NCI-H510A (cell line): Measurements from ENCODE around the gene UBTD1.
"Not testable (repeated sequence)": the region's sequence is repeated elsewhere in the genome, so short reads cannot be mapped to it uniquely, and the experiment has no call there.

Experiments used
- DNase-seq: peaks from one replicate; lab custom pipeline; 2025; lab: John Stamatoyannopoulos, UW

UBTD1 gene

DNA sequence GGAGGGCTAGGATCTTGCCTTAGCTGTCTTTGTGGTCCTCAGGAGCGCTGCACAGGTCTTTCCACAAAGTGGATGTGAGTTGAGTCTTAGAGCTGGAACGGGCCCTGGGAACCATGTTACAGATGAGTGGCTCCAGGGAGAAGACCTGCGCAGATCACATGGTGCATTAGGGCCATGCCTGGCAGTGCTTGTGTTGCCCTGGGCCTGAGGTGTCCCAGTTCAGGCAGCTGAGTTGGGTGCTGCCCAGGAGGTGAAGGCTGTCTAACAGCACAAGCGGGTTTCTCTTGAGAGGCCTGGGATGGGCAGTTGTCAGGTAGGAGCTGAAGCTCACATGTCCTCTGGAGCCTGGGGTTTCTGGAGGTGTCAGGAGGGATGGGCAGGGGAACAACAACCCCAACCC, 40.1 kb downstream of the UBTD1 start:
- DNase-seq: no peak

DNA sequence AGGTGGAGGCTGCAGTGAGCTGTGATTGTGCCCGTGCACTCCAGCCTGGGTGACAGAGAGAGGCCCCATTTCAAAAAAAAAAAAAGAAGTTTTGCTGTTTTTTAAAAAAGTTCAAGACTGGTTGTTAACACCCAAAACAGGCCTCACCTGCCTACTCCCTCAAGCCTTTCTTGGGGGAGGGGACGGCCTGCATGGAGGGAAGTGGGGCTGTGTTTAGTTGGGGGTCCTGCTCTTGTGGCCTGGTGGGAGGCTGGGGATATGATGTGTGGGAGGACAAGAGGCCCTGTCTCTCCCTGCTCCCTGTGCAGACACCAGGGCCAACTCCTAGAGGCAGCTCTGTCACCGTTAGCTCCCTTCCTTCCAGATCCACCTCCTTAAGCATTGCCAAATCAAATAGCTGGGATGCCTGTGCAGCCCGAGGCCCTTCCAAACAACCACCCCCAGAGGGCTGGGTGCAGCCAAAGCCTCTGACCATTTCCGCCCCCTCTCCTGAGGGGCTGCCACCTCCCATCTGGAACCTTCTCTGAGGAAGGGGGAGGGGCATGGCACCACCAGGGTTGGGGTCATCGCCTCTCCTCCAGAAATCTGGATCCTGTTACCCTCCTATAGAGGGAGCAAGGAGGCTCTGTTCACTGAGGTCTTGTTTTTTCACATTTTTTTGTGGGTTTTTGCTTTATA, 40.9 kb downstream of the UBTD1 start:
- DNase-seq: no peak

DNA sequence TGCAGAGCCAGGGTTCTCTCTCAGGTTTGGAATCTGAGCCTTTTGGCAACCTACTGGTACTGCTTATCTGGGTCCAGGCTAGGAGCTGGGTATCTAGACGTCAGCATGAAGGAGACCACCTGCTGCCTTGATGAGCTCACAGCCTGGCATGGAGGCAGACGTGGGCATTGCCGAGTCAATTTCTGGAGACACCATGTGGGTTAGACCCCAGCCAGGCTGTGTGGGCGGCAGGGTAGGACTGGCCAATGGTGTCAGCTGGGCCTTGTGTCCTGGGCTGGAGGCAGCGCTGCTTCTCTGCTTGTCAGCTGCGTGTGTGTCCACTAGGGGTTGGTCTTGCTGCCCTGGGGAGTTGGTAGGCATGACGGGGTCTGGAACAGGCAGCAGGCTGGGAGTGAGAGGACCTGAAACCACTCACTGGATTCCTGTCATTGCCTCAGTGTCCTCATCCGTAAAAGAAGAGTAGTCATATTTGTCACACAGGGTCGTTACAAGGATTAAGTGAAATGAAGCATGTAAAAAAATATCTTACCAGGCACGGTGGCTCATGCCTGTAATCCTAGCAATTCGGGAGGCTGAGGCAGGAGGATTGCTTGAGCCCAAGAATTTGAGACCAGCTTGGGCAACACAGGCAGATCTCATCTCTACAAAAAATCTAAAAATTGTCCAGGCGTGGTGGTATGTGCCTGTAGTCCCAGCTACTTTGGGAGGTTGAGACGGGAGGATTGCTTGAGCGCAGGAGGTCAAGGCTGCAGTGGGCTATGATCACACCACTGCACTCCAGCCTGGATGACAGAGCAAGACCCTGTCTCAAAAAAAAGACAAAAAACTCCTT, 42.2 kb downstream of the UBTD1 start:
- no peak for DNase-seq

DNA sequence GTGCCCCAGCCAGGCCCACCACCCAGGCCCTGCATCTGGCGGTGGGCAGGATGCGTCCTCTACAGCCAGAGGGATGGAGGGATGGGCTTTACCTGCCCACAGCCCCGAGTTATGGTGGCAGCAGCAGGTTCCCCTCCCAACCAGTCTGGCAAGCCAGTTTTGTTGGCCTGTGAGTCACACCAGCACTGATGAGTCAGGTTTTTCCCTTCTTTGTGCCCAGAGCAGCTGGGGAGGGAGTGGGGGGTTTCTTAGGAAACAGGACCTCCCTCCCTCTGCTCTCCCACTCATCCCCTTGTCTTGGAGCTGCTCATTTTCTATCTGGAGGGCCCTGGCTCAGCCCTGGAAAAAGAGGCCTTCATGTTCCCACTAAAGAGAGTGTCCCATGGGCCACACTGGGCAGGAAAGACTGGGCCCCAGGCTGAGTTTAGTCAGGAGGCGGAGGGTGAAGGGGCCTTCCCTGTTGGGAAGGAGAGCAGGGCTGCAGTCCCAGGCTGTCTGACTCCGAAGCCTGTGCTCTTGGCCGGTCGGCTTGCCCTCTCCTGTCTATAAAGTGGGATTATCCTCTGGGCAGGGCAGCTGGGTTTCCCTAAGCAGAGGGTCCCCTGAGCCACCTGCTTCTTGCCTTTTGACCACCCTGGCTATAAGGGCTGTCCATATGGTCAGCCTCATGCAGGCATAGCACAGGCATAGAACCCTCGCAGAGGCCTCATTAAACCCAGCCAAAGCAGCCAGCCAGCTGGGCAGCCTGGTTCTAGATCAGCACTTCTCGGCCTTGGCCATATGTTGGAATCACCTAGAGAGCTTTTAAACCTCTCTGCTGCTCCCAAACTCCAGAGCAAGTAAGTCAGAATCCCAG, 43.7 kb downstream of the UBTD1 start:
- DNase-seq: no peak

DNA sequence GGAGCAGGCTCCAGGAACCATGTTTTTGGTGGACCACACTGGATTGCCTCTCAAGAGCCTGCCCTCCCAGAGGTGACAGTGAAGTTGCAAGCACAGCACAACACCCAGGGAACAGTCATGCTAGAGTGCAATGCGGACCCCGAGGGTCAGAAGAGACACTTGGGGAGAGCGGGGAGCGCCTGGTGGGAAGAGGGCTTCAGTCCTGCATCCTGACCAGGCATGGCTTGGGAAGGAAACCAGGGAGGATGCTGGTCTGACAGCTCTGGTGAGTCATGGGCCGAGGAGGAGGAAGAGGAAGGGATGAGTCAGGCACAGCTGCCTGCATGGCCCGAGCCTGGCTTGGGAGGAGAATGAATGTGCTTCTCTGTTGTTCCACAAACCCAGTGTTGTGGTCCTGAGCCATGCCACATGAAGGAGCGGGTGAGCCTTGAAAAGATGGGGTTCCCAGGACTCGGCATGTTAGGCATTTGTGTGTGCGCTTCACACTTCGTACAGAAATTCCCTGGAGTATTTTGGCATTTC, 44.4 kb downstream of the UBTD1 start:
- DNase-seq: no peak

DNA sequence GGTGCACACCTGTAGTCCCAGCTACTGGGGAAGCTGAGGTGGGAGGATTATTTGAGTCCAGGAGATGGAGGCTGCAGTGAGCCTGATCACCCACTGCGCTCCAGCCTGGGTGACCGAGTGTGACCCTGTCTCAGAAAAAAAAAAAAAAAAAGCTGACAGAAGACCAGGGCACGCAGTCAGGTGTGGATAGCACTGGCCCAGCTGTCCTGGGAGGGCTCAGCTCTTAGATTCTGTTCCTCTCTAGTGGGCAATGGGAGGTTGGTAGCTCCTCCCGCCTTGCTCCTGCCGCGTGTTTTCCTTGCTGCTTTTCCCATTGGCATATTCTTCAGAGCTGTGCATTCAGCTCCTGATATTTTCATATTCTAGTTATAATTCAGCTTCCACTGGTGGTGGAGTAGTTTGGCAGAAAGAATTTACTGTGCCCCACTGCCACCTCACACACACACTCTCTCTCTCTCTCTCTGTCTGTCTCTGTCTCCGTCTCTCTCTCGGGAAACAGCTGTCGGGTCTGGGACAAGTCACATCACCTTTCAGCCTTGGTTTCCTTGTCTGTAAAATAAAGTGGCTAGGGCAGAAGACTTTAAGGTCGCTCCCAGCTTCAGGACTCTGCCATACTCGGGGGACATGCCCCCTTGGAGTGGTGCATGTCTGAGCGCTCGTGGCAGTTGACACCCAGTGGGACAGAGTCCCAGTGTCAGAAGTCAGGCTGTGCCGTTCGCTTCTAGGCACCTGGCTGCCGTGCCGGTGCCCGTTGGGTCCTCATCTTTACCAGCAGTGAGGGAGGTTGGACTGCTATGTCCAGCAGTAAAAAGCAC, 47.9 kb downstream of the UBTD1 start:
- DNase-seq: no peak

DNA sequence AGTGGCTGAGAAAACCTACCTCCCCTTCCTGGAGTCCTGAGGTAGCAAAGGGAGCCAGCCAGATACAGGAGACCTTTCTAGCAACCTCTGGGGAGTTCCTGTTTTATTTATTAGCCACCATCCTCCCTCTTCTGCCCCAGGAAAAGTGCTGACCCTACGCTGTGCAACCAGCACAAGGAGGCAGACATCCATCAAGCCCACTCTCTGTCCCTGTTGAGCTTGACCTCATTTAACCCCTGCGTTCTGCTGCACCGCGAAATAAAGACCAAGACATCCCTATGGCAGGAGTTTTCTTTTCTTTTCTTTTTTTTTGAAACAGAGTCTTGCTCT, 48.5 kb downstream of the UBTD1 start:
- no peak for DNase-seq

DNA sequence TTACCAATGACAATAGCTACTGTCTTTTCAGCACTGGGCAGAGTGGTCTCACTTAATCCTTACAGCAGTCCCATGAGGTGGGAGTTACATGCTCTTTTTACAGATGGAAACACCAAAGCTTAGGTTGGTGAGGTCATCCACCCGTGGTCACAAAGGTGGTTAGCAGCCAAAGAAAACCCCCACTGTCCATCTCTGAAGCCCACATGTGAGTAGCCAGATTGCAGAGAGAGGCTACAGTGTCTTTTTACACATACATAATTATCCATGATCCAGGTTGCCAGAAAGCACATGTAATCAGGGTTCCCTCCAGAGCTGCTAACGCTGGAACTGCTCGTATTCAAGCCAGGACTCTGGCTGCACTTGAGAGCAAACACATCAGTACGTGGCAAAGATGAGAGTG, 49.2 kb downstream of the UBTD1 start:
- DNase-seq: no peak

DNA sequence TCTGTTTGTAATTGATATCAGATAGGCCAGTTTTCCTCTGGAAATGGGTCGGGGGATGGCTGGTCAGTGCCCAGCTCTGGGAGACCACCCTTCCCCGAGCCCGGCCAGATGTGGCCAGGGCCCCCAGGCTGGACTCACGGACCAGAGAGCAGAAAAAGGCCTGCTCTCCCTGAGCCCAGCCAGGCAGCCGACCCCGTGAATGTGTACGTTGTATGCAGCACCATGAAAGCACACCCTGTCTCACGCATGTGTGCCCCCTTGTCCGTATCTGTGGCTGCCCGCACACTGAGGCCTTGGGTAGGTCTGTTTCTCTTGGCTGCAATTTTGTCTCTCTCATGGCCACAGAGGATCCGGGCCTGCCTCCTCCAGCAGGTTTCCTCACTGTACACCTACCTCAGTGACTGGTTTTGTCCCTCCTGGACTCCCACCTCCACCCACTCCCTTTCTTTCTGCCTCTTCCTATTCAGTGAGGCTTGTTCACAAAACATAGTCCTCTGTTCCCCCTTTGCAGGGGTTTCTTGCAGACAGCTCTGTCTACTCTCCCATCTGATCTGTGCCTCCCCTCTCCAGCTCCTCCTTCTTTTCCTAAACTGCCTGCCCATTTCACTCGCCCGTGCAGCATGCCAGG, 50.2 kb downstream of the UBTD1 start:
- no peak for DNase-seq

DNA sequence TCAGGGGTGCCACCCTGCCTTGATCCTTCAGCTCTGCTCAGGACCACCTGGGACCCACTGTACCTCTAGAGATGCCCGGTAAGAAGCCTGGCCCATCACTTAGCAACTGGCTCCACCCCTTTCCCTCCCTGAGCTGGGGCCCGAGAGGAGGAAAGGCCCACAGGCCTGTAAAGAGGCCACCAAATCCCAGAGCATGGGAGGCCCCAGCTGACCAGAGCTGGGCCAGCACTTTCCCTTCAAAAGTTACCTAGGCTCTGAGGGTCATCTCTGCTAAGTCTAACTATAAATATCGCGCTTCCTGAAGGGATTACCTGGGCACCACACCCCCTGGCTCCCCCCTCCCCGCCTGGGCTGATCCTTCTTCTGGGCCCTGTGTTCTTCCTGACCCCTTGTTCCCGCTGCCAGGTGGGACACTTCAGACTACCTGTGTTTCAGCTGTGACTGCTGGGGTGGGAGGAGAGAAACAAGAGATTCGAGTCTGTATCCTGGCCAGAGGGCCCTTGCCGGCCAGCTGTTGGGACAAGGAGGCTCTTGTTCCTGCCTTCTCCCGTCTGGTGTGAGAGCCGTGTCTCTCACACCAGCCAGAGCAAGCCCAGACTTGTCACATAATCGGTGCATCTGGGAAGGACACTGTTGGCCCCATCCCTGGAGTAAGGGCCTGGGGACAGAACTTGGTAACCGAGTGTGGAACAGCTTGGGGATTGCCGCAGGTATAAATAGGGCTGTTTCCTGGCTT, 51.0 kb downstream of the UBTD1 start:
- peak; percentile 92 for DNase-seq

DNA sequence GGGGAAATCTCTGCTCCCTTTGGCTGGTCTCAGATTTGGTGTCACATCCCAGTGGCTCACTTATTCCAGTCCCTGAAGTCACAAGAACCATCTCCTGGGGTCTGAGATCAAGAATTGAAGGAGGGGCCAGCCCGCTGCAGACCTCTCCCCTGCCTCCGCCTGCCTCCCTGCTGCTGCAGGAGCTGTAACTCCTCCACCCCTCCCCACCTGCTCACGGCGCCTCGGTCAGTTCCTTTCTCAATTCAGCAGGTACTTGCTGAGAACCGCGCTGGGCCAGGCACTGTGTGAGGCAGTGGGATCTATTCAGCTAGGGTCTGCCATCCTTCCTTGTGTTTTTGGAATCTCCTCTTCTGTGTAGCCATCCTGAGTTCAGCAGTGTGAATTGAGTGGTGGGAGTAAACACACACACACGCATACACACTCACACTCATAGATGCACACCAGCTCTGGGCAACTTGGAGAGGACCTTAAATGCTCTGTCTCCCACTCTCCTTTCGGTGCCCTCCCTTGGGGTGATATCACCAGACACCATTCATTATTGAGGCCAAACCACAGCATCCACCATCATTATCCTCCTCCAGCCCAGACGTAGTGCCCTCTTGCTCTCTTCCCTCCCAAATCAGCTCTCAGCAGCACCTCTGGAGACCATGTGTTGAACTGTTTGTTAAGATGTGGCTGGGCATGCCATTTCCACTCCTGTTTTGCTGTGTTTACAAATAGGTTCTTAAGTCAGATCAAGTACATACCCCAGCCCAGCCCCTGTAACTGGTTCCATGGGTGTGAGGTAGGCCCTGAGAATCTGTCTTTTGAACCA, 51.8 kb downstream of the UBTD1 start:
- no peak for DNase-seq

DNA sequence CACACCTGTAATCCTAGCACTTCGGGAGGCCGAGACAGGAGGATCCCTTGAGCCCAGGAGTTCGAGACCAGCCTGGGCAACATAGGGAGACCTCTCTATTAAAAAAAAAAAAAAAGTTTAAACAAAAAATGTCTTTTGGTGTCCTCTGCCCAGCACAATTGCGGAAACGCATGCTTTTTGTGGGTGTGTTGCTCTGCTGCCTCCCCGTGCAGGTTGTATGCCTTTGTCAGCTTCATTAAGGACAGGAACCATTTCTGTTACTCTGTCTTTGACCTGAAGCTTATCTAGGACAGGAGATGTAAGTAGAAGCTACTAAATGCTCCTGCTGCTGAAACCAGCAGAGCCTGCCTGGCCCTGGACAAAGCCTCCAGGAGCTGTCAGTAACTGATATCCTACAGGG, 52.5 kb downstream of the UBTD1 start:
- DNase-seq: no peak

DNA sequence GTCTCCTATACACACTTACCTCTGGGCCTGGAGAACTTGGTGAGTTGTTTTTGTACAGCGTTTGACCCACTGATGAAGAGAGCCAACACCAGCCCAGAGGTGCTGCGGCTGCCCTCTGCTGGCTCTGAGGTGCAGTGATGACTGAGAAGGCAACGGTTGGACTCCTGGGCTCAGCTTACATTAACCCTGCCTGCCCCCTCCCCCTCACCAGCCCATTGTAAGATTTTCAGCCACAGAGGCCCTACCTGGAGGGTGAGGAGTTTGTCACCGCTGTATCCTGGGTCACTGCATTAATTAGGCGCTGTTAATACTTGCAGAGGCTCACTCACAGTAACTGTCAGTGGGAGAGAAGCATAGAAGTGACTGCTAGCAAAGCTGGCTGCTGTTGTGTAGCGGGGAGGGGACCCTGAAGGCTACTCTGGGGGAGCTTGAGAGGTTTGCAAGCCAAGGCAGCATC, 54.9 kb downstream of the UBTD1 start:
- DNase-seq: peak; percentile 70

DNA sequence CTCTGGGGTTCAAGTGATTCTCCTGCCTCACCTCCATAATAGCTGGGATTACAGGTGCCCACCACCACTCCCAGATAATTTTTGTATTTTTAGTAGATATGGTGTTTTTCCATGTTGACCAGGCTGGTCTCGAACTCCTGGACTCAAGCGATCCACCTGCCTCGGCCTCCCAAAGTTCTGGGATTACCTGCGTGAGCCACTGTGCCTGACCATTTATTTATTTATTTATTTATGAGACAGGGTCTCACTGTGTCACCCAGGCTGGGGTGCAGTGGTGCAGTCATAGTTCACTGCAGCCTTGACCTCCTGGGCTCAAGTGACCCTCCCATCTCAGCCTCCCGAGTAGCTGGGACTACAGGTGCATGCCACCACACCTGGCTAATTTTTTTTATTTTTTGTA, 55.6 kb downstream of the UBTD1 start:
- not testable (repeated sequence) for DNase-seq

DNA sequence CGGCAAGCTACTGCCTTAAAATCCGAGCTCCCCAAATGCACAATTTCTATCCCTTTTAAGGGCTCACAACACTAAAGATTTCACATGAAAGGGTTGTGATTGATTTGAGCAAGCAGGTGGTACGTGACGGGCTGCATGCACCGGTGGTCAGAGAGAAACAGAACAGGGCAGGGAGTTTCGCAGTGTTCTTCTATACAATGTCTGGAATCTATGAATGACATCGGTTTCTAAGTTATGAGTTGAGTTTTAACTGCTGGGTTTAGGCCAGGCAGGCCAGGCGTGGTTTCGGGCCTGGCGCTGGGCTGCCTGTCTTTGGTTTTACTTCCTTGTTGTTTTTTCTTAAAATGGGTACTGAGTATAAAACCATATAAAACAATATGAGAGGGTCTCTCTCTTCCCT, 56.8 kb downstream of the UBTD1 start:
- not testable (repeated sequence) for DNase-seq

DNA sequence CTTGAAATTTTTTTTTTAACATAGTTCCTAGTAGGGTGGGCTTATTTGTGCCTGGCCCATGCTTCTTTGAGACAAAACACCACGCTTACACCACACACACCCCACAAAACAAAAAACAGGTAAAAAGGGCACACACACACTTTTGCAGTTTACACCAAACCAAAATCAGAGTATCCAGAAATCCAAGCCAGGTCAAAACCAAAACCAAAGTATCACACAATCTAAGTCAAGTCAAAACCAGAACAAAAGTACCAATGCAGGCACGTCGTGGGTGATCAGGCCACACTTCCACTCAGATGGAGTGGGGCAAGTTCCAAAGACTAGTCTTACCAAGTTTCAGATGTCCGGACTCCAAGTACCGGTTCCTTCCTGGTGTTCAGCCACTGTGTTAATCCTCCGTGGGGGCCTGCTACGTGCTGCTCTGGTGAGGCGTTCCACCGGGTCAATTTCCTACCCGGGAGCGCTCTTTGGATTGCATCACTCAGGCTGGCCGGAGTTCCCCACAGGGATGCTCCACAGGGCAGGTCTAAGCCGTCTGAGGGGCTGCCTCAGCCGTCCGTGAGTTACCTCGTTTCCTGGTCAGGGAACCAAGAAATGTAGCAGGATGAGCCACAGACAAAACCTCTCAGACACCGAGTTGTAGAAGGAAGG, 62.1 kb downstream of the UBTD1 start:
- not testable (repeated sequence) for DNase-seq

DNA sequence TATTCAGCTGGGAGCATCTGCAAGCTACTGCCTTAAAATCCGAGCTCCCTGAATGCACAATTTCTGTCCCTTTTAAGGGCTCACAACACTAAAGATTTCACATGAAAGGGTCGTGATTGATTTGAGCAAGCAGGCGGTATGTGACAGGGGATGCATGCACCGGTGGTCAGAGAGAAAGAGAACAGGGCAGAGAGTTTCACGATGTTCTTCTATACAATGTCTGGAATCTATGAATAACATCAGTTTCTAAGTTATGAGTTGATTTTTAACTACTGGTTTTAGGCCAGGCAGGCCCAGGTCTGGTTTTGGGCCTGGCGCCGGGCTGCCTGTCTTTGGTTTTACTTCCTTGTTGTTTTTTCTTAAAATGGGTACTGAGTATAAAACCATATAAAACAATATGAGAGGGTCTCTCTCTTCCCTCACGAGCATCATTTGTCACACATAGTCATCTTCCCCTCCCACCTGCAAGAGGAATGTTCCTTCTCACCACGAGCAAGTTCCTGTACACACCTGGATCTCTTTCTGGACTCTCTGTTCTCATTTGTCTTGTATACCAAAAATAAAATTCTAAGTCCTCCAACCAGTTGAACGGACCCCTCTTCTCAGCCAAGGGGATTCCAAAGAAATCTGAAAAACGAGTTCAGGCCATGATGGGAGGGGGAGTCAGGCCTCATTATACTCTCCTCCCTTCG, 62.8 kb downstream of the UBTD1 start:
- DNase-seq: not testable (repeated sequence)

DNA sequence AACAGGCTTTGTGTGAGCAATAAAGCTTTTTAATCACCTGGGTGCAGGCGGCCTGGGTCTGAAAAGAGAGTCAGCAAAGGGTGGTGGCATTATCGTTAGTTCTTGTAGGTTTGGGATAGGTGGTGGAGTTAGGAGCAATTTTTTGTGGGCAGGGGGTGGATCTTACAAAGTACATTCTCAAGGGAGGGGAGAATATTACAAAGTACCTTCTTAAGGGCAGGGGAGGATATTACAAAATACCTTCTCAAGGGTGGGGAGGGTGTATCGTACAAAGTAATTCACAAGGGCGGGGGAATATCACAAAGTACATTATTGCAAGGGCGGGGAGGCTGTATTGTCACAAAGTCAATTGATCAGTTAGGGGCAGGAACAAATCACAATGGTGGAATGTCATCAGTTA, 63.6 kb downstream of the UBTD1 start:
- DNase-seq: not testable (repeated sequence)
